NAMALWA (cell line): Measurements from ENCODE around the gene BBOX1.
"Not testable (repeated sequence)": the region's sequence is repeated elsewhere in the genome, so short reads cannot be mapped to it uniquely, and the experiment has no call there.

Experiments
- DNase-seq: peaks from one replicate; pipeline ENCODE4 v3.0.0-alpha.2; 2015; ENCODE audit warnings: low spot score

Gene BBOX1

GRCh38 chr11:27040302-27041115 lies at the start of gene BBOX1:
TSS of gene BBOX1 (plus strand) at chr11:27040815. CDS start at chr11:27055431, 14,616 bp downstream.
- no peak for DNase-seq

DNA sequence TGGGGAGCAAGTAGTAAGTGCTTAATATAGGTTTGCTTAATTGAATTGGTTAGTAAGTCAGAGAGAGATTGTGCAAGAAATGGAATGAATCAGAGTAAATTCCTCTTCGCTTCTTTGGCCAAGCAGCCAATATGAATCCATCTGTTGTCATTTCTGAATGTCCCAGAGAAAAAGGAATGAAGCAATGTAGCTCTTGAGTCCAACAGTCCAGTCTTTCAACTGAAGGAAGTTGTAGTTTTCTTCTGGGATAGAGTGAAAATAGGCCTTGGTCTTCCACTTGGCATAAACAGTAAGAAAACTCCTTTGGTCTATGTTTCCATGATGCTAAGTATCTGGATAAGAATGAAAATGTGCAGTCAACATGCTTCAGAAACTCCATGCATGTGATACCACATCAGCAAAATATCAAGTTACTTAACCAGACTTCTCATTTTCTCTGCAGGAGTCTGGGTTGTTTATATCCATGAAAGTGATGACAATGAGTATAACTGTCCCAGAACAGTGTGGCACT lies 48.5 kb upstream of the BBOX1 start:
- DNase-seq, result no peak

GRCh38 chr11:26993965-26994457 lies 46.6 kb upstream of the BBOX1 start, which contains the start of gene FIBIN:
TSS of gene FIBIN (plus strand) at chr11:26994112. CDS start at chr11:26994527, 415 bp downstream.
- DNase-seq, result no peak

DNA sequence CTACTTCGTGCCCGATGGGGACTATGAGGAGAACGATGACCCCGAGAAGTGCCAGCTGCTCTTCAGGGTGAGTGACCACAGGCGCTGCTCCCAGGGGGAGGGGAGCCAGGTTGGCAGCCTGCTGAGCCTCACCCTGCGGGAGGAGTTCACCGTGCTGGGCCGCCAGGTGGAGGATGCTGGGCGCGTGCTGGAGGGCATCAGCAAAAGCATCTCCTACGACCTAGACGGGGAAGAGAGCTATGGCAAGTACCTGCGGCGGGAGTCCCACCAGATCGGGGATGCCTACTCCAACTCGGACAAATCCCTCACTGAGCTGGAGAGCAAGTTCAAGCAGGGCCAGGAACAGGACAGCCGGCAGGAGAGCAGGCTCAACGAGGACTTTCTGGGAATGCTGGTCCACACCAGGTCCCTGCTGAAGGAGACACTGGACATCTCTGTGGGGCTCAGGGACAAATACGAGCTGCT lies 46.0 kb upstream of the BBOX1 start:
- no peak for DNase-seq

DNA sequence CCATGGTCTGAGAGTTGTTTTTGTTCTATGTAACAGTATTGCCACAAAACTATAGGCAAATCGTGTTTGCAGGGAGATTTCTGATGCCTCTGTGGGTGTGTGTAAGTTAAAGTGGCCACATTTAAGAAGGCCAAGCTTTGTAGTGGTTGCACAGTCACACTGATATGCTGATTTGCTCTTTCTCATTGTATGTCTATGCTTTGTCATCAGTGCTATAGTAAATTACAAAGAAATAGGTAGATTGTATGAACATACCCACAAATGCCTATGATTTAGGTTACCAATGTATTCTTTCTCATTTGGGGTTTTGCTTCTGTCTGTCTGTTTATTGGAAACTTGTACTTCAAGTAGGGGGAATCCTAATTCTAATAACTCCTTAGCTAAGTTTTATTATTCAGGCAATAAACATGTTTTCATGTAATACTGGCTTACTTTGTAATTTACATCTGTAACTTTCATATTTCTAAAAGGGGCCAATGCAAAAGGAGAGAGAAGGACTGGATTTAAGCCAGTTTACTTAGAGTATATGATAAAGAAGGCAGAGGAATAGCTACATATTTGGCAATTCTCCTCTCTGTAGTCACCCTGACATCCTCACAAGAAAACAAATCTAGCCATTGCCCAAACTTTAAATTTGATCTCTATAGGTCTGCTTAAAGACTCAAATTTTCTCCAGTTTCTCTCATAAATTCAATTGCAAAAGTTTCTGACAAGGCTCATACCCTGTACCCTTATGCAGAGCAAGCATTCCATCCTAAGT lies 44.7 kb upstream of the BBOX1 start:
- DNase-seq, result no peak

GRCh38 chr11:26997378-26997777 lies 43.2 kb upstream of the BBOX1 start:
- no peak for DNase-seq

DNA sequence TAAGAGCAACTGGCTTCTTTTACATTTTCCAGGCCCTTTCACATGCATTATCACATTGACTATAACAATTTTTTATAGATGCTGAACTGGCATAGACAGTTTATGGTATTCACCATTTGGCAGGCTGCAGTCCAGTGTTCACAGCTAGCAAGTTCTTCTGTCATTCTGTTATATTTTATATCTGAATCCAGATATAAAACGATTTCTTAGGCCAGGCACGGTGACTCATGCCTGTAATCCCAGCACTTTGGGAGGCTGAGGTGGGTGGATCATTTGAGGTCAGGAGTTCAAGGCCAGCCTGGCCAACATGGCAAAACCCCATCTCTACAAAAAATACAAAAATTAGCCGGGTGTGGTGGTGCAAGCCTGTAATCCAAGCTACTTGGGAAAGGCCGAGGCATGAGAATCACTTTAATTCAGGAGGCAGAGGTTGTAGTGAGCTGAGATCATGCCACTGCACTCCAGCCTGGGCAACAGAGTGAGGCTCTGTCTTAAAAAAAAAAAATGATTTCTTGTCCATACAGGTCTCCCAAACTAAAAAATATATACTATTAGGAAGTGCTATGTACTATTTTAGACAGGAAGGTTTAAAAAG lies 39.4 kb upstream of the BBOX1 start:
- DNase-seq, result not testable (repeated sequence)

DNA sequence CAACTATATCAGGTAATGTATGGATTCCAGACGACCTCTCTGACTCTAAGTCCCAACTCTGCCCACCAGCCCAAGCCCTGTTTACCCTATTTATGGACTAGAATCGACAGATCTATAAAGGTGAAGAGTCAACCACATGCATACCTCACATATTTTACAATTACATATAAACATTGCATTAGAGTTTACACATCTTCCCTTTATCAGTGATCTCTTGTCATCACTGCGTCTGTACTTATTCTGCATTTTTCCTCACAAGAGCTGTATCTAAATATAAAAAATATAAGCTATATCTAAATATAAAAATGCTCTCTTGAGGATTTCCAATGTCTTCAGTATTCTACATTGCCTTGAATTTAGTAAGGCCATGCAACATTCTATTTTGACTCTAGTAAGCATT lies 38.2 kb upstream of the BBOX1 start:
- DNase-seq, result no peak

GRCh38 chr11:27002838-27003237 lies 37.8 kb upstream of the BBOX1 start:
- no peak for DNase-seq

- no peak for DNase-seq
Measured at GRCh38 chr11:27004103-27004502, 36.5 kb upstream of the BBOX1 start.

GRCh38 chr11:27008811-27009535 lies 31.6 kb upstream of the BBOX1 start:
- DNase-seq, result no peak

- no peak for DNase-seq
Measured at GRCh38 chr11:27011560-27012233, 28.9 kb upstream of the BBOX1 start.

DNA sequence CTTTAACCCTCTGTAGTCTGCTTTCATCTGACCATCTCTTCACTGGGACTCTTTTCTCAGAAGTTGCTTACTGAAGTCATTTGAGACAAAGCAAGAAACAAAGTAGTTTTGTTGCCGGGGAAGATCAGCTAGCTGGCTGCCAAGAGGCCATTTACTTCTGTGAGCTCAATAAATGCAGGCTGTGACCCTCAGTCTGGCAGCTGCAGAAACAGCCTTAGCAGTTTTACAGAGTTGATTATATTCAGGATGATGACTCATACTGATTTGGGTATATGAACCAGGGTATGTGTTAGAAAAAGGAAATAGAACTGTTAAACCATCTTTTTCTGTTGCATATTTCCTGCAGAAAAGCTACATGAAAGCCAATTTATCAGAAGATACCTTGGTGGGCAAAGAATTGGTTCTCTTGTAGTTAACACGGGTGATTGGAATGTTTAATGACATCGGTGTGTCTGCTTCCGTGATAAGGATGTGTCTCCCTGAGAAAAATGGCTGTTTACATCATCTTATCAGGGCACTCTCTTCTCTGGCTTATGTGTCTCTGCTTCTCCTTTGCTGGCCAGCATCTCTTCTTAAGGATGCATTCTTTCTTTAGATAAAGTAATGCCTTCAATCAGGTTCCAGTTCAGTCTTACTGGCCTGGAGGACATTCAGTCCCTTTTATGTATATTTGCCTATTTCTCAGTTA lies 28.2 kb upstream of the BBOX1 start:
- DNase-seq, result no peak

GRCh38 chr11:27013781-27014361 lies 26.7 kb upstream of the BBOX1 start:
- no peak for DNase-seq

DNA sequence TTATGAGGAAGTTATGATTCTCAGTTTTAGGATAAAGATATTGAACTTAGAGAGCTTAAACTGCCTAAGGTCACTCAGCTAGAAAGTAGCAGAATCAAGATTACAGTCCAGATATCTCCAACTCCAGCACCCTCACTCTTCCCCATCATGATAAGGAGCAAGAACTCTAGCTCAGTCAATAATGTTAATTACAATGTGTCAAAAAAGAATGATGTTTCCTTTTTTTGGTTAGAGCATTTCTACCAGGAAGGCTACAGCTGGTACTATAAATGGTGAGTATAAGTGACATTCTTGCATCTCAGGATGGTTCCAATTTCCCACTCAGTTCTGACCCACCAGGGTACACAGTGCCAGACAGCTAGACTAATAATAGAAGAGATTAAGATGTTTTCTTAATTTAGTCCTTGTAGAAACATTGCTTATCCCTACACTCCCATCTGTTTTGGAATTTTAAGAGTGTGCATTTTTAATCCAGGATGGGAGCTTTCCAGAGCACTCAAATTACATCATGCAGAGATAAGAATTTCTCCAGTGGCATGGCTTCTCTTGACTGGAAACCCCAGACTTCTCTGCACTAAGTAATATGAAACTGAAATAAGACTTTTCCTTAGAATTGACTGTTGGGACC lies 21.6 kb upstream of the BBOX1 start:
- DNase-seq, result no peak

DNA sequence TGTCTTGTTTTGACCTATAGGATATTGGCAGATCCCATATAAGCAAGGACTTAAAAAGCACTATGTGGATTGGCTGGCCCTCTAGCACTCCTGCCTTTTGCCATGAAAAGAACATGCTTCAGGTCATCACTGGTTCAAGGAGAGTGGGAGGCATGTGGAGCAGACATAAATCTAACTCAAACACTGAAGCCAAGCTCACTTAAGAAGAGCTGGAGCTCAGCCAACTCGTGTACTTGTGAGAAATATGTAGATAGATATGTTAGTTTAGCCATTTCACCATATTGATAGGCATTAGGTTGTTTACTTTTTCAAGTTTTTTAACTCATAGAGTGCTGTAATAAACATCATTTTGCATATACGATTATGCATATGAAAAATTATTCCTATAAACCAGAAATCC lies 19.9 kb upstream of the BBOX1 start:
- DNase-seq, result no peak

GRCh38 chr11:27022659-27023251 lies 17.9 kb upstream of the BBOX1 start:
- no peak for DNase-seq

- no peak for DNase-seq
Measured at GRCh38 chr11:27024865-27025264, 15.8 kb upstream of the BBOX1 start.

DNA sequence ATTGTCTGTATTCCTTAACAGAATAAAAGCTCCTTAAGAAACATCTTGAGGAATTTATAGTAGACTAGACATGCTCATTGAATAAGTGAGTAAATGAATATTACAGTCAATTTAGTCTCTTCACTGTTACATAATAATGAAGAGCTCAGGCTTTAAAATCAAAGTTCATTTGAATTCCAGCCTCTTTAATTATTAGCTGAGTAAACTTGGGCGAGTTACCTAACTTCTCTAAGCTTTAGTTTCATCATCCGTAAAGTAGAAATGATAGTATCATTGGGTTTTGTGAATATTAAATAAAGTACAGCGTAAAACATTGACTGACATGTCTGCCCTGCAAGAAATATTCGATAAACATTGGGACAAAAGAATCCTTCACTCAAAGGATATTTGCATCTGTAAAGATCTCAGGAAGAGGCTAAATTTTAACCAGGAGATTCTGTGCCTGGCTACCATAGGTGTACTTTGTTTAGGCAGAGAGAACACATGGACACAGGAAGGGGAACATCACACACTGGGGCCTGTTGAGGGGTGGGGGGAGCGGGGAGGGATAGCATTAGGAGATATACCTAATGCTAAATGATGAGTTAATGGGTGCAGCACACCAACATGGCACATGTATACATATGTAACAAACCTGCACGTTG lies 15.2 kb upstream of the BBOX1 start:
- no peak for DNase-seq
